ENCODE data around the gene TBC1D1.

GRCh38 chr4:37902738-37903693 lies 12.1 kb downstream of the TBC1D1 start:
- TF ChIP-seq, protein P1, sequence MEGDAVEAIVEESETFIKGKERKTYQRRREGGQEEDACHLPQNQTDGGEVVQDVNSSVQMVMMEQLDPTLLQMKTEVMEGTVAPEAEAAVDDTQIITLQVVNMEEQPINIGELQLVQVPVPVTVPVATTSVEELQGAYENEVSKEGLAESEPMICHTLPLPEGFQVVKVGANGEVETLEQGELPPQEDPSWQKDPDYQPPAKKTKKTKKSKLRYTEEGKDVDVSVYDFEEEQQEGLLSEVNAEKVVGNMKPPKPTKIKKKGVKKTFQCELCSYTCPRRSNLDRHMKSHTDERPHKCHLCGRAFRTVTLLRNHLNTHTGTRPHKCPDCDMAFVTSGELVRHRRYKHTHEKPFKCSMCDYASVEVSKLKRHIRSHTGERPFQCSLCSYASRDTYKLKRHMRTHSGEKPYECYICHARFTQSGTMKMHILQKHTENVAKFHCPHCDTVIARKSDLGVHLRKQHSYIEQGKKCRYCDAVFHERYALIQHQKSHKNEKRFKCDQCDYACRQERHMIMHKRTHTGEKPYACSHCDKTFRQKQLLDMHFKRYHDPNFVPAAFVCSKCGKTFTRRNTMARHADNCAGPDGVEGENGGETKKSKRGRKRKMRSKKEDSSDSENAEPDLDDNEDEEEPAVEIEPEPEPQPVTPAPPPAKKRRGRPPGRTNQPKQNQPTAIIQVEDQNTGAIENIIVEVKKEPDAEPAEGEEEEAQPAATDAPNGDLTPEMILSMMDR (conservative IDR thresholded peaks at IDR 0.05; ENCODE audit: low read depth, low read length) = no peak
- TF ChIP-seq EZH2 (IDR thresholded peaks at IDR 0.05; ENCODE audit: borderline replicate concordance, low read depth, low read length, poor library complexity, severe bottlenecking) = no peak
